Adrenal gland (tissue), 5 donors: Measurements from ENCODE around the gene NOS3.

Source experiments
- POLR2A ChIP-seq, 2 donors: fragments of 450-650 bp; IDR thresholded peaks; one replicate each; pipeline ENCODE4 v1.6.1; 2017; ENCODE audit warnings: antibody characterized with exemption in 2 of 2, mild to moderate bottlenecking in 2 of 2, moderate library complexity in 1 of 2
- TF ChIP-seq, protein P1 (sequence below), 6 experiments: fragments of 450-650 bp in 4 of 6; fragments of 200-600 bp in 2 of 6; sonication (generic) in 1 of 6; IDR thresholded peaks; 1 replicate in 5 of 6; 2 replicates in 1 of 6; pipeline versions ENCODE4 v1.5.1 to v1.8.0; 2016 to 2021; ENCODE audit warnings: antibody characterized with exemption in 6 of 6, mild to moderate bottlenecking in 2 of 6, moderate library complexity in 1 of 6
- donor health status: DM: no; HTN: no; CAD: no.

DNA sequence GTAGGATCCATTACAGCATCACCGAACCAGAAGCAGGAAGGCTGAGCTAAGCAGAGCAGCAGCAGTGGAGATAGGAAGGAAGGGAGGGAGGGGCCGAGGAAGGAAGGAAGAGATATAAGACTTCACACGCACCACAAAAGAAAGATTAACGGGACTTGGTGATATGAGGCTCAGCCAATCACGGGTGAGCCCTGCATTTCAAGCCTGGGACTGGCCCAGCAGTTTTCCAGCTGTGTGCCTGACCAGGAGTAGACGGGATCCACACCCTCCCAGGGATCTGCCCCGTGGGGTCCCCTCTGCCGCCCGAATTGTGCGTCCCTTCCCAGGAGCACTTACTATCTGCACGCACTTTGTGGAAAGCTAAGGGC lies 17.3 kb downstream of the NOS3 start:
- TF ChIP-seq, protein P1, sequence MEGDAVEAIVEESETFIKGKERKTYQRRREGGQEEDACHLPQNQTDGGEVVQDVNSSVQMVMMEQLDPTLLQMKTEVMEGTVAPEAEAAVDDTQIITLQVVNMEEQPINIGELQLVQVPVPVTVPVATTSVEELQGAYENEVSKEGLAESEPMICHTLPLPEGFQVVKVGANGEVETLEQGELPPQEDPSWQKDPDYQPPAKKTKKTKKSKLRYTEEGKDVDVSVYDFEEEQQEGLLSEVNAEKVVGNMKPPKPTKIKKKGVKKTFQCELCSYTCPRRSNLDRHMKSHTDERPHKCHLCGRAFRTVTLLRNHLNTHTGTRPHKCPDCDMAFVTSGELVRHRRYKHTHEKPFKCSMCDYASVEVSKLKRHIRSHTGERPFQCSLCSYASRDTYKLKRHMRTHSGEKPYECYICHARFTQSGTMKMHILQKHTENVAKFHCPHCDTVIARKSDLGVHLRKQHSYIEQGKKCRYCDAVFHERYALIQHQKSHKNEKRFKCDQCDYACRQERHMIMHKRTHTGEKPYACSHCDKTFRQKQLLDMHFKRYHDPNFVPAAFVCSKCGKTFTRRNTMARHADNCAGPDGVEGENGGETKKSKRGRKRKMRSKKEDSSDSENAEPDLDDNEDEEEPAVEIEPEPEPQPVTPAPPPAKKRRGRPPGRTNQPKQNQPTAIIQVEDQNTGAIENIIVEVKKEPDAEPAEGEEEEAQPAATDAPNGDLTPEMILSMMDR (IDR thresholded peaks at IDR 0.05) = no peak
- TF ChIP-seq POLR2A (IDR thresholded peaks at IDR 0.05) = no peak
